Measurements from ENCODE around the gene WWOX. TPM values are rescaled to one million over a fixed set of nuclear protein-coding genes. Genes with fewer than 3 reads are reported as not detected.

The WWOX gene
- polyA plus RNA-seq, 1 donor (not counting 4 experiments of a cell fraction or from before 2014, with no cell fraction given) = 5.1 TPM

DNA sequence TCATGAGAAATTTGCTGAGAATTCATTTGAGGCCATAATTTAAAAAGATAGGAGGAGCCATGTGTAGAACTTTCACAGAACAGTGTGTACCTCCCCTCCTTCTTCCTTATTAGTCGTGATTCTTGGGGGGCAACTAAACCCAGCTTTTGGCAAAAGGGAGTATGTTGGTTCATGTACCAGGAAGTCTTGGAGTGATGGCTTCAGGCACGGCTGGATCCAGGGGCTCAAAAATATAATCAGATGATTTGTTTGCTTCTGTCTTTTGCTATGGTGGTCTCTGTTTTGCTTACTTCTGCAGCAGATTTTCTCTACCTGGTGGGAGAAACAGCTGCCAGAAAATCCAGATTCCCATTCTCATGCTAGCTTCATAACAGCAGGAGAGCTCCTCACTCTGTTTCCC lies 871.2 kb downstream of the WWOX start:
- H3K36me3 ChIP-seq (ENCODE audit: control insufficient read depth in 2 of 2, extremely low read depth in 1 of 2, insufficient read depth in 2 of 2, low read length in 2 of 2) = no peaks in the 10 kb centered on the region
- no peaks in the 10 kb centered on the region for H3K9me1 ChIP-seq (ENCODE audit: control insufficient read depth, extremely low read depth, insufficient read depth, low read length)
- H3K79me2 ChIP-seq (ENCODE audit: control insufficient read depth, insufficient read depth, low read length) = no peaks in the 10 kb centered on the region
- FAIRE-seq (no peak), DNase-seq (ENCODE audit: low read depth, low spot score) (no peak)
- H3K9me3 ChIP-seq (ENCODE audit: control insufficient read depth, low read depth, low read length) = no peaks in the 10 kb centered on the region
- H3K9ac ChIP-seq (ENCODE audit: control insufficient read depth, extremely low read depth, insufficient read depth, low read length) = no peak overlapping the region
- dilution Hi-C loops (cut with MboI; ENCODE audit: extremely low pct_ligation_motif_present, low sequenced_read_pairs) = no loop called here
- H3K4me3 ChIP-seq (ENCODE audit: control insufficient read depth in 2 of 3, extremely low read depth in 1 of 3, insufficient read depth in 2 of 3, low read depth in 1 of 3, low read length in 3 of 3) = no peak overlapping the region
- H3K4me1 ChIP-seq (ENCODE audit: control insufficient read depth, extremely low read depth, insufficient read depth, low read length) = no peaks in the 10 kb centered on the region
- no peaks in the 10 kb centered on the region for H4K20me1 ChIP-seq (ENCODE audit: control insufficient read depth, extremely low read depth, insufficient read depth, low read length)
- TF ChIP-seq, protein P1, sequence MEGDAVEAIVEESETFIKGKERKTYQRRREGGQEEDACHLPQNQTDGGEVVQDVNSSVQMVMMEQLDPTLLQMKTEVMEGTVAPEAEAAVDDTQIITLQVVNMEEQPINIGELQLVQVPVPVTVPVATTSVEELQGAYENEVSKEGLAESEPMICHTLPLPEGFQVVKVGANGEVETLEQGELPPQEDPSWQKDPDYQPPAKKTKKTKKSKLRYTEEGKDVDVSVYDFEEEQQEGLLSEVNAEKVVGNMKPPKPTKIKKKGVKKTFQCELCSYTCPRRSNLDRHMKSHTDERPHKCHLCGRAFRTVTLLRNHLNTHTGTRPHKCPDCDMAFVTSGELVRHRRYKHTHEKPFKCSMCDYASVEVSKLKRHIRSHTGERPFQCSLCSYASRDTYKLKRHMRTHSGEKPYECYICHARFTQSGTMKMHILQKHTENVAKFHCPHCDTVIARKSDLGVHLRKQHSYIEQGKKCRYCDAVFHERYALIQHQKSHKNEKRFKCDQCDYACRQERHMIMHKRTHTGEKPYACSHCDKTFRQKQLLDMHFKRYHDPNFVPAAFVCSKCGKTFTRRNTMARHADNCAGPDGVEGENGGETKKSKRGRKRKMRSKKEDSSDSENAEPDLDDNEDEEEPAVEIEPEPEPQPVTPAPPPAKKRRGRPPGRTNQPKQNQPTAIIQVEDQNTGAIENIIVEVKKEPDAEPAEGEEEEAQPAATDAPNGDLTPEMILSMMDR (optimal IDR thresholded peaks at IDR 0.05 in 1 of 3, IDR thresholded peaks at IDR 0.05 in 1 of 3, conservative IDR thresholded peaks at IDR 0.05 in 1 of 3; ENCODE audit: extremely low read depth in 1 of 3, insufficient read depth in 2 of 3, low read length in 3 of 3) = no peak
- no peak for TF ChIP-seq EZH2 (IDR thresholded peaks at IDR 0.05; ENCODE audit: low read length)
- no peak overlapping the region for H3K27ac ChIP-seq (ENCODE audit: control insufficient read depth, insufficient read depth, low read length)
- H3K27me3 ChIP-seq (ENCODE audit: control insufficient read depth, extremely low read depth, insufficient read depth, low read length) = peaks cover 4% of the 10 kb centered on the region
- H3K4me2 ChIP-seq (ENCODE audit: control insufficient read depth, extremely low read depth, insufficient read depth, low read depth, low read length) = no peak overlapping the region
- H2AFZ ChIP-seq (ENCODE audit: control insufficient read depth, low read length) = no peak overlapping the region

DNA sequence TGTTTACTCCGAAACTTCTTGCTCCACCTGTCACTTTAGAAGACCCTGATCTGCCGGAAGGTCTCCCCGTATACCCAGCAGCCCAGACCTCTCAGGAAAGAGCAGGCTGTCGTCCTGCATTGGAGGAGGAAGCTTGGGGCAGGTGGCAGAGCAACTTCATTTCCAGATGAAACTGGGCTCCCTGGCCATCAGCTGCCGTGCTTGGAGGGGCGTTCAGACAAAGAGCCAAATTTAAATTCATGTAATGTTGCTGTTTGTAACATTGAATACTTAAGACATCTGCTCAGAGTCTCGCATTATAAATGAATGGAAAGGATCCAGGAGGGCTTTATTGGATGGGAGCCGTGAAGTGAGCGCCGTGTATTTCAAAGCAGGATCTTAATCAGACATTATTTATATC lies 872.6 kb downstream of the WWOX start:
- no peak for DNase-seq (ENCODE audit: low read depth, low spot score)

More for the DNA sequence above, 872.6 kb downstream of the WWOX start:
- Histone ChIP-seq H3K36me3 (ENCODE audit: control insufficient read depth in 2 of 2, extremely low read depth in 1 of 2, insufficient read depth in 2 of 2, low read length in 2 of 2) (no peaks in the 10 kb centered on the region), H4K20me1 (ENCODE audit: control insufficient read depth, extremely low read depth, insufficient read depth, low read length) (no peaks in the 10 kb centered on the region), H3K4me2 (ENCODE audit: control insufficient read depth, extremely low read depth, insufficient read depth, low read depth, low read length) (no peak overlapping the region), H3K4me1 (ENCODE audit: control insufficient read depth, extremely low read depth, insufficient read depth, low read length) (no peaks in the 10 kb centered on the region), H3K9ac (ENCODE audit: control insufficient read depth, extremely low read depth, insufficient read depth, low read length) (no peak overlapping the region), H3K9me1 (ENCODE audit: control insufficient read depth, extremely low read depth, insufficient read depth, low read length) (no peaks in the 10 kb centered on the region), H3K9me3 (ENCODE audit: control insufficient read depth, low read depth, low read length) (no peaks in the 10 kb centered on the region), H2AFZ (ENCODE audit: control insufficient read depth, low read length) (no peak overlapping the region), H3K79me2 (ENCODE audit: control insufficient read depth, insufficient read depth, low read length) (no peaks in the 10 kb centered on the region), H3K4me3 (ENCODE audit: control insufficient read depth in 2 of 3, extremely low read depth in 1 of 3, insufficient read depth in 2 of 3, low read depth in 1 of 3, low read length in 3 of 3) (no peak overlapping the region), H3K27ac (ENCODE audit: control insufficient read depth, insufficient read depth, low read length) (no peak overlapping the region), H3K27me3 (ENCODE audit: control insufficient read depth, extremely low read depth, insufficient read depth, low read length) (peaks cover 4% of the 10 kb centered on the region)
- dilution Hi-C loops (cut with MboI; ENCODE audit: extremely low pct_ligation_motif_present, low sequenced_read_pairs) = no loop called here
- TF ChIP-seq EZH2 (IDR thresholded peaks at IDR 0.05; ENCODE audit: low read length) = no peak
- TF ChIP-seq, protein P1 (optimal IDR thresholded peaks at IDR 0.05 in 1 of 3, IDR thresholded peaks at IDR 0.05 in 1 of 3, conservative IDR thresholded peaks at IDR 0.05 in 1 of 3; ENCODE audit: extremely low read depth in 1 of 3, insufficient read depth in 2 of 3, low read length in 3 of 3) = no peak
- FAIRE-seq = no peak

Data from keratinocyte (primary cell).